ENCODE measurements around the gene CYP2J2.
"Not testable (repeated sequence)": the region's sequence is repeated elsewhere in the genome, so short reads cannot be mapped to it uniquely, and the experiment has no call there.

CYP2J2 gene

DNA sequence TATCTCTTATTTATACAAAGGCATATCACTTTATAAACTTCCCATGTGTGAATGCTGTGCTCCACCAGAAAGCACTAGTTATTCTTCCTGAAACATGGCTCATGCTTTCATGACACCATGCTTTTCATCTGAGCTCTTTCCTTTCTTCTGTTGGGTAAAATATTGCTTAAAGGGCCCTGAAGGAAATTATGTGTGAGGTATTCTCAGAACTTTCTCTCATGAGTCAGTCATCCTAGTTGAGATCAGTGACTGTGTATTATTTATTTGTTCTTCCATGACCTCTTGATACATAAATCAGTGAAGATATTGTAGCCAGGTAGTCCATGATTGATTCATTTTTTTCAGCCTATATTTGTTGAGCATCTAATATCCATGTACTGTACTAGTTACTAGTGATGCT is 54.8 kb downstream of the CYP2J2 start:
- no peak for TF ChIP-seq ISL1 (CRISPR knock-in tag; IDR thresholded peaks at IDR 0.05)
- no peak for TF ChIP-seq ZNF70 (CRISPR knock-in tag; IDR thresholded peaks at IDR 0.05)
- TF ChIP-seq ARNTL (CRISPR knock-in tag; IDR thresholded peaks at IDR 0.05; ENCODE audit: borderline replicate concordance, low read depth) = no peak
- no peak for TF ChIP-seq GLIS3 (CRISPR knock-in tag; IDR thresholded peaks at IDR 0.05)
- TF ChIP-seq, protein P1, sequence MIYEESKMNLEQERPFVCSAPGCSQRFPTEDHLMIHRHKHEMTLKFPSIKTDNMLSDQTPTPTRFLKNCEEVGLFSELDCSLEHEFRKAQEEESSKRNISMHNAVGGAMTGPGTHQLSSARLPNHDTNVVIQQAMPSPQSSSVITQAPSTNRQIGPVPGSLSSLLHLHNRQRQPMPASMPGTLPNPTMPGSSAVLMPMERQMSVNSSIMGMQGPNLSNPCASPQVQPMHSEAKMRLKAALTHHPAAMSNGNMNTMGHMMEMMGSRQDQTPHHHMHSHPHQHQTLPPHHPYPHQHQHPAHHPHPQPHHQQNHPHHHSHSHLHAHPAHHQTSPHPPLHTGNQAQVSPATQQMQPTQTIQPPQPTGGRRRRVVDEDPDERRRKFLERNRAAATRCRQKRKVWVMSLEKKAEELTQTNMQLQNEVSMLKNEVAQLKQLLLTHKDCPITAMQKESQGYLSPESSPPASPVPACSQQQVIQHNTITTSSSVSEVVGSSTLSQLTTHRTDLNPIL (CRISPR knock-in tag; IDR thresholded peaks at IDR 0.05; ENCODE audit: low read depth) = no peak
- no peak for TF ChIP-seq CSDC2 (CRISPR knock-in tag; IDR thresholded peaks at IDR 0.05)
- TF ChIP-seq ZNF565 (CRISPR knock-in tag; conservative IDR thresholded peaks at IDR 0.05; ENCODE audit: low read depth) = no peak
- TF ChIP-seq ZFP3 (CRISPR knock-in tag; IDR thresholded peaks at IDR 0.05) = no peak
- no peak for TF ChIP-seq ZC3H10 (CRISPR knock-in tag; IDR thresholded peaks at IDR 0.05)
- TF ChIP-seq TOX (CRISPR knock-in tag; IDR thresholded peaks at IDR 0.05; ENCODE audit: borderline replicate concordance) = no peak
- TF ChIP-seq PPARA (CRISPR knock-in tag; IDR thresholded peaks at IDR 0.05; ENCODE audit: borderline replicate concordance) = no peak
- no peak for TF ChIP-seq BACH2 (CRISPR knock-in tag; IDR thresholded peaks at IDR 0.05; ENCODE audit: borderline replicate concordance)
- no peak for TF ChIP-seq ZNF8 (CRISPR knock-in tag; IDR thresholded peaks at IDR 0.05)
- TF ChIP-seq SNAI2 (CRISPR knock-in tag; IDR thresholded peaks at IDR 0.05) = no peak
- TF ChIP-seq ESRRG (CRISPR knock-in tag; IDR thresholded peaks at IDR 0.05) = no peak
- ATAC-seq = no peak

GRCh38 chr1:59866462-59866861 is 60.1 kb downstream of the CYP2J2 start:
- no peak for ATAC-seq
- TF ChIP-seq PATZ1 (CRISPR knock-in tag; IDR thresholded peaks at IDR 0.05; ENCODE audit: borderline replicate concordance) (no peak), ZNF70 (CRISPR knock-in tag; IDR thresholded peaks at IDR 0.05) (no peak), ZNF8 (CRISPR knock-in tag; IDR thresholded peaks at IDR 0.05) (no peak)

DNA sequence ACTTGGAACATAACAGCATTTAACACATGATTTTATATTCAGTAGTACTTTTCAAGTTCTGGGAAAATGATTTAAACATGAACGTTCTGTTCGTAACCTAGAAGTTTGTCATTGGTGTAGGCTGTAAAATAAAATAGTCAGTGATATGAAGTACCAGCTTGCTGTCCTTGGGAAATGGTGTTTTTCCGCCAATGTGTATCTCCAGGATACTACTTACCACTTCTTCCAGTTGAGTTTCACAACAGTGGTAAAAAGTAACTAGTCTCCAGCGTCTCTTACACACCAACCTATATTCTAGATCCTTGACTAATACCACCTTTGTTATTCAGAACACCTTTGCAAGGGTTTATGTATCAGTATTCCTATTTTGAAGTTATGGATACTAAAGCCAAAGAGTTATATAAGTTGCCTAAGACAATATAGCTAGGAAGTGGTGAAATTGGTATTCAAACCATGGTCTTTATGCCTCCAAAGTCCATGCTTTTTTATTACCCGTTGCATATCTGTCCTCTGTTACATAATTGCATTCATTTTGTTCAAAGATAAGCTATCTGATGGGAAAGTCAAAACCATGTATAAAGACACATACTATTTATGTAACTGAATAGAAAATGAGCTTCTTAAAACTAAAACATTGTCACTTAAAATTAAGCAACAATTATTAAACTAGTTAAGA is 68.8 kb downstream of the CYP2J2 start:
- no peak for ATAC-seq
- TF ChIP-seq BACH2 (CRISPR knock-in tag; IDR thresholded peaks at IDR 0.05; ENCODE audit: borderline replicate concordance) = no peak

DNA sequence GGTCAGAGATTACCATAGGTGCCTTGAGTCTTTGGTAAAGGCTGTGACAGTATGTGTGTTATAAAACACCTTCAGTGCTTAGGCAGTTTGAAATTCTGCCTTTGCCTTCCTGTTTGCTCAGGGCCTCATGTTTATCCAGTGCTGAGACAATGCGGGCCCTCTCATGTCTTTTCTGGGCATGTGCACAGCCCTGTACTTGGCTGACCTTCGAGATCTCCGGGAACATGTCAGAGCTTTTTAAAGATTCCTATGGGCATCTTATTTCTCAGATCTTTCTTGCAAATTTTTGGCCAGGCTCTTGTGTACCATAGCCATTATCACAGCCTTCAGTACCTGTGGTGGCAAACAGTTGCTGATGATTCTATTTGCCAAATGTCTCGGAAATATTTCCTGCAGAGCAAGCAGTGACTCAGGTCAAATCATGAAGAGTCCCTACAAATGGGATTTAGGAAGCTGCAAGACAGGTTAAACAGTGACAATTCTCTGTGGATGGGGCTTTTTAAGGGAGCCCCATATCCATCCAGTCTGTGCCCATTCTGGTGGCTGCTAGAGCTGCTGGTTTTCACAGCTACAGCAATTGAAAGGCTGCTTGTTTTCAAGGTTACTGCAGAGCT is 69.7 kb downstream of the CYP2J2 start:
- TF ChIP-seq CSDC2 (CRISPR knock-in tag; IDR thresholded peaks at IDR 0.05) (no peak), PPARA (CRISPR knock-in tag; IDR thresholded peaks at IDR 0.05; ENCODE audit: borderline replicate concordance) (no peak), BACH2 (CRISPR knock-in tag; IDR thresholded peaks at IDR 0.05; ENCODE audit: borderline replicate concordance) (no peak), GLIS3 (CRISPR knock-in tag; IDR thresholded peaks at IDR 0.05) (no peak), ARNTL (CRISPR knock-in tag; IDR thresholded peaks at IDR 0.05; ENCODE audit: borderline replicate concordance, low read depth) (no peak), ESRRG (CRISPR knock-in tag; IDR thresholded peaks at IDR 0.05) (no peak), ZNF565 (CRISPR knock-in tag; conservative IDR thresholded peaks at IDR 0.05; ENCODE audit: low read depth) (no peak), TSHZ2 (CRISPR knock-in tag; IDR thresholded peaks at IDR 0.05) (no peak)
- TF ChIP-seq, protein P1 (CRISPR knock-in tag; IDR thresholded peaks at IDR 0.05; ENCODE audit: low read depth) = no peak
- ATAC-seq = no peak

GRCh38 chr1:59855297-59855696 is 71.3 kb downstream of the CYP2J2 start:
- ATAC-seq = not testable (repeated sequence)
- peak; percentile 71 for TF ChIP-seq ZNF8 (CRISPR knock-in tag; IDR thresholded peaks at IDR 0.05)

Data from SK-N-SH treated with all-trans-retinoic acid at 6 μM for 48 hours (cell line).